Neural progenitor cell (in vitro differentiated cells): ENCODE results near the gene CIB4.

ENCODE experiments used
- CTCF ChIP-seq: fragments of 200-600 bp; sonication (generic); IDR thresholded peaks from 2 replicates; pipeline ENCODE4 v1.5.1; 2017; ENCODE audit warnings: antibody characterized with exemption, mild to moderate bottlenecking
- EZH2 ChIP-seq: fragments of 200-600 bp; sonication (generic); IDR thresholded peaks from 2 replicates; pipeline ENCODE4 v1.6.1; 2017; ENCODE audit warnings: antibody characterized with exemption, mild to moderate bottlenecking, moderate library complexity
- EZH2phosphoT487 ChIP-seq: fragments of 200-600 bp; sonication (generic); IDR thresholded peaks from 2 replicates; pipeline ENCODE4 v1.6.1; 2017; ENCODE audit warnings: antibody characterized with exemption

- TF ChIP-seq CTCF = no peak
- no peak for TF ChIP-seq EZH2
- no peak for TF ChIP-seq EZH2phosphoT487
Measured at GRCh38 chr2:26579723-26580040, 61.5 kb downstream of the CIB4 start.
